H9 (cell line): Measurements from ENCODE around the gene TYK2. TPM values are rescaled to one million over a fixed set of nuclear protein-coding genes. Genes with fewer than 3 reads are reported as not detected.

Experiments
- DNase-seq: peaks from one replicate; pipeline ENCODE4 v3.0.0-alpha.2; 2017
- H2AFZ ChIP-seq: one replicate; pipeline ENCODE4 v1.6.1; 2013; ENCODE audit warnings: mild to moderate bottlenecking, low read length, control low read depth, moderate library complexity
- H2AK5ac ChIP-seq: 2 replicates; pipeline ENCODE4 v1.6.1; 2013; ENCODE audit warnings: low read length, control low read depth, mixed read lengths; ENCODE audit not compliant: insufficient read length
- H2BK120ac ChIP-seq: one replicate; pipeline ENCODE4 v1.6.1; 2013; ENCODE audit warnings: low read depth, mild to moderate bottlenecking, low read length, control low read depth, inconsistent platforms; ENCODE audit not compliant: poor library complexity, severe bottlenecking
- H2BK12ac ChIP-seq: 2 replicates; pipeline ENCODE4 v1.6.1; 2013; ENCODE audit warnings: low read length, control low read depth, mixed read lengths, low read depth; ENCODE audit not compliant: insufficient read length
- H2BK15ac ChIP-seq: 2 replicates; pipeline ENCODE4 v1.6.1; 2013; ENCODE audit warnings: low read depth, low read length, control low read depth
- H2BK20ac ChIP-seq: one replicate; pipeline ENCODE4 v1.6.1; 2013; ENCODE audit warnings: low read depth, mild to moderate bottlenecking, low read length, control low read depth, inconsistent platforms; ENCODE audit not compliant: poor library complexity, severe bottlenecking
- H2BK5ac ChIP-seq: 2 replicates; pipeline ENCODE4 v1.6.1; 2013; ENCODE audit warnings: low read length, control low read depth, mixed read lengths; ENCODE audit not compliant: insufficient read length
- H3K14ac ChIP-seq: 2 replicates; pipeline ENCODE4 v1.6.1; 2013; ENCODE audit warnings: low read length, control low read depth; ENCODE audit not compliant: insufficient read depth
- H3K18ac ChIP-seq: 2 replicates; pipeline ENCODE4 v1.6.1; 2013; ENCODE audit warnings: low read depth, mild to moderate bottlenecking, mixed read lengths, low read length, control low read depth; ENCODE audit not compliant: insufficient read length
- H3K23ac ChIP-seq: 2 replicates; pipeline ENCODE4 v1.6.1; 2013; ENCODE audit warnings: low read length, control low read depth, mixed read lengths, low read depth; ENCODE audit not compliant: insufficient read length
- H3K23me2 ChIP-seq: 2 replicates; pipeline ENCODE4 v1.6.1; 2013; ENCODE audit warnings: low read depth, mild to moderate bottlenecking, mixed read lengths, low read length, control low read depth; ENCODE audit not compliant: insufficient read length, poor library complexity, severe bottlenecking
- H3K27ac ChIP-seq: 2 replicates; pipeline ENCODE4 v1.5.1; 2013; ENCODE audit warnings: low read length, control low read depth, mixed read lengths, low read depth; ENCODE audit not compliant: insufficient read length
- H3K27me3 ChIP-seq: 2 replicates; pipeline ENCODE4 v1.6.1; 2013; ENCODE audit warnings: low read length, control low read depth, inconsistent platforms; ENCODE audit not compliant: insufficient read depth
- H3K4ac ChIP-seq: 2 replicates; pipeline ENCODE4 v1.6.1; 2013; ENCODE audit warnings: low read depth, mild to moderate bottlenecking, control low read depth, inconsistent platforms, low read length, moderate library complexity
- H3K4me1 ChIP-seq: 2 replicates; pipeline ENCODE4 v1.6.1; 2013; ENCODE audit warnings: low read length, control low read depth, inconsistent platforms; ENCODE audit not compliant: insufficient read depth
- H3K4me2 ChIP-seq: 2 replicates; pipeline ENCODE4 v1.6.1; 2013; ENCODE audit warnings: low read length, control low read depth, mixed read lengths; ENCODE audit not compliant: insufficient read length, insufficient read depth
- H3K56ac ChIP-seq: 2 replicates; pipeline ENCODE4 v1.6.1; 2013; ENCODE audit warnings: low read depth, mild to moderate bottlenecking, mixed read lengths, low read length, control low read depth; ENCODE audit not compliant: insufficient read length
- H3K79me1 ChIP-seq: 2 replicates; pipeline ENCODE4 v1.6.1; 2013; ENCODE audit warnings: low read depth, mild to moderate bottlenecking, moderate library complexity, low read length, control low read depth, inconsistent platforms; ENCODE audit not compliant: insufficient read depth, poor library complexity, severe bottlenecking
- H3K79me2 ChIP-seq: 2 replicates; pipeline ENCODE4 v1.6.1; 2013; ENCODE audit warnings: low read length, control low read depth, inconsistent platforms; ENCODE audit not compliant: insufficient read depth
- H3K9ac ChIP-seq: 2 replicates; pipeline ENCODE4 v1.6.1; 2013; ENCODE audit warnings: low read length, control low read depth, mixed read lengths; ENCODE audit not compliant: insufficient read length; ENCODE audit errors: extremely low read depth
- H3K9me3 ChIP-seq: one replicate; pipeline ENCODE4 v1.6.1; 2013; ENCODE audit warnings: low read depth, low read length, inconsistent platforms; ENCODE audit not compliant: control insufficient read depth
- H3T11ph ChIP-seq: one replicate; pipeline ENCODE4 v1.6.1; 2013; ENCODE audit warnings: mild to moderate bottlenecking, low read length, control low read depth, inconsistent platforms
- H4K20me1 ChIP-seq: one replicate; pipeline ENCODE4 v1.6.1; 2013; ENCODE audit not compliant: control insufficient read depth, insufficient read length, insufficient read depth
- H4K5ac ChIP-seq: 2 replicates; pipeline ENCODE4 v1.6.1; 2013; ENCODE audit warnings: low read depth, mild to moderate bottlenecking, mixed read lengths, low read length, control low read depth; ENCODE audit not compliant: insufficient read length
- H4K8ac ChIP-seq: replicated peaks from 2 replicates; pipeline ENCODE4 v1.6.1; 2013; ENCODE audit warnings: low read length, control low read depth, mixed read lengths, low read depth; ENCODE audit not compliant: insufficient read length
- H4K91ac ChIP-seq: 2 replicates; pipeline ENCODE4 v1.6.1; 2013; ENCODE audit warnings: low read depth, mild to moderate bottlenecking, moderate library complexity, mixed read lengths, low read length, control low read depth; ENCODE audit not compliant: insufficient read length
- H3K27ac Mint-ChIP-seq, 3 experiments: 2 replicates in 2 of 3; 3 replicates in 1 of 3; pipeline ENCODE4 v1.8.0; 2020 to 2021; ENCODE audit warnings: mixed read lengths in 3 of 3, mild to moderate bottlenecking in 1 of 3, moderate library complexity in 1 of 3
- H3K27me3 Mint-ChIP-seq: 2 replicates; pipeline ENCODE4 v1.8.0; 2021; ENCODE audit warnings: low read depth, mild to moderate bottlenecking, moderate library complexity, mixed read lengths
- H3K36me3 Mint-ChIP-seq, 3 experiments: 2 replicates in 2 of 3; 3 replicates in 1 of 3; pipeline ENCODE4 v1.8.0; 2020 to 2021; ENCODE audit warnings: low read depth in 3 of 3, mixed read lengths in 3 of 3; ENCODE audit not compliant: insufficient read depth in 1 of 3
- H3K4me1 Mint-ChIP-seq, 2 experiments: 2 replicates each; pipeline ENCODE4 v1.8.0; 2020; ENCODE audit warnings: mixed read lengths in 2 of 2
- H3K4me3 Mint-ChIP-seq, 2 experiments: 2 replicates in 1 of 2; 3 replicates in 1 of 2; pipeline ENCODE4 v1.8.0; 2020 to 2021; ENCODE audit warnings: mild to moderate bottlenecking in 2 of 2, mixed read lengths in 2 of 2, moderate library complexity in 1 of 2
- H3K9me3 Mint-ChIP-seq, 2 experiments: 2 replicates in 1 of 2; 3 replicates in 1 of 2; pipeline ENCODE4 v1.8.0; 2020; ENCODE audit warnings: mild to moderate bottlenecking in 2 of 2, mixed read lengths in 2 of 2, moderate library complexity in 1 of 2
- CTCF ChIP-seq: fragments of 200-600 bp; sonication (generic); conservative IDR thresholded peaks from 3 replicates; pipeline ENCODE4 v1.8.0; 2021; ENCODE audit warnings: antibody characterized with exemption, mild to moderate bottlenecking
- WGBS: extraction: QIAGEN DNeasy Blood & Tissue Kit; methylation state at CpG from one replicate; pipeline ENCODE4 v1.1.7; 2013; ENCODE audit warnings: missing lambda C conversion rate, low lambda C conversion rate, mixed read lengths; ENCODE audit not compliant: insufficient read length; ENCODE audit errors: extremely low coverage; 5-methylcytosine and 5-hydroxymethylcytosine counted together
- total RNA-seq: library from RNA; stranded (reverse); gene quantifications from 2 replicates; pipeline ENCODE4 v1.2.1, GENCODE V29; 2021

TYK2 gene
- total RNA-seq, 1 experiment from 2014 or later: 61.4 TPM

GRCh38 chr19:10339380-10339960 is 40.9 kb downstream of the TYK2 start, which contains the start of gene ICAM3:
TSS of gene ICAM3 (minus strand) at chr19:10339624. CDS start at chr19:10339614, 10 bp downstream.
- no peak for TF ChIP-seq CTCF
- Histone ChIP-seq H3K27ac (no peak within 1 kb of the TSS), H3K79me1 (no peaks in the 10 kb centered on the region), H4K91ac (no peak within 1 kb of the TSS), H3T11ph (no peak within 1 kb of the TSS), H3K4me1 (peaks cover 6% of the 10 kb centered on the region; the same call in 1 of the 2 replicates), H4K8ac (no peak within 1 kb of the TSS), H3K18ac (peak within 1 kb of the TSS; percentile 4), H2BK12ac (no peak within 1 kb of the TSS), H3K56ac (no peak within 1 kb of the TSS), H3K23me2 (peaks cover 7% of the 10 kb centered on the region), H3K14ac (peak within 1 kb of the TSS; percentile 10; the same call in 1 of the 2 replicates), H2BK120ac (no peak within 1 kb of the TSS), H2BK20ac (no peak within 1 kb of the TSS), H2AK5ac (no peak within 1 kb of the TSS), H3K9me3 (no peaks in the 10 kb centered on the region), H3K23ac (no peak within 1 kb of the TSS), H3K9ac (no peak within 1 kb of the TSS), H2AFZ (no peak within 1 kb of the TSS), H2BK15ac (no peak within 1 kb of the TSS), H3K4me2 (peak within 1 kb of the TSS; percentile 3), H3K4ac (no peak within 1 kb of the TSS), H4K20me1 (no peaks in the 10 kb centered on the region), H3K79me2 (no peaks in the 10 kb centered on the region), H3K27me3 (no peaks in the 10 kb centered on the region), H4K5ac (no peak within 1 kb of the TSS), H2BK5ac (no peak within 1 kb of the TSS)
- peak; percentile 64 for DNase-seq
- Mint-ChIP-seq H3K4me3 (peak within 1 kb of the TSS; percentile 10 to 33; a peak in 3 of 5 replicates), H3K27ac (peak within 1 kb of the TSS in 1 of 3 experiments; percentile 89; a peak in 4 of 7 replicates), H3K27me3 (no peaks in the 10 kb centered on the region; the same call in 1 of the 2 replicates), H3K9me3 (no peaks in the 10 kb centered on the region; a peak in 1 of 5 replicates), H3K36me3 (no peaks in the 10 kb centered on the region), H3K4me1 (peaks cover 17 to 26% of the 10 kb centered on the region in 2 experiments)
- no CpG with 5 or more reads among the region's 14 CpGs for WGBS
